BLaER1 treated with 17β-estradiol and CSF1 and Interleukin-3, amounts not matched to agents 10 nM and 100 nM (cell line): ENCODE results near the gene NAPB.
"Not testable (repeated sequence)": the region's sequence is repeated elsewhere in the genome, so short reads cannot be mapped to it uniquely, and the experiment has no call there.

Experiments used
- H3K27ac ChIP-seq, 11 experiments: shearing (Covaris generic); formaldehyde crosslinking; 2 replicates each; pipeline ENCODE4 v1.8.1; 2022
- H3K27me3 ChIP-seq, 11 experiments: shearing (Covaris generic); formaldehyde crosslinking; 2 replicates each; pipeline ENCODE4 v1.8.1; 2022
- H3K36me3 ChIP-seq, 11 experiments: shearing (Covaris generic); formaldehyde crosslinking; 2 replicates each; pipeline ENCODE4 v1.8.1; 2022
- H3K4me1 ChIP-seq, 10 experiments: shearing (Covaris generic); formaldehyde crosslinking; 2 replicates each; pipeline ENCODE4 v1.8.1; 2022
- H3K4me2 ChIP-seq, 11 experiments: shearing (Covaris generic); formaldehyde crosslinking; 2 replicates each; pipeline ENCODE4 v1.8.1; 2022
- H3K4me3 ChIP-seq, 10 experiments: shearing (Covaris generic); formaldehyde crosslinking; 2 replicates each; pipeline ENCODE4 v1.8.1; 2022
- H3K9ac ChIP-seq, 11 experiments: shearing (Covaris generic); formaldehyde crosslinking; 2 replicates each; pipeline ENCODE4 v1.8.1; 2022
- H3K9me3 ChIP-seq, 11 experiments: shearing (Covaris generic); formaldehyde crosslinking; replicated peaks in 1 of 11; 2 replicates each; pipeline ENCODE4 v1.8.1; 2022
- H4K20me1 ChIP-seq, 11 experiments: shearing (Covaris generic); formaldehyde crosslinking; 2 replicates each; pipeline ENCODE4 v1.8.1; 2022
- Cebpa-rat ChIP-seq, 11 experiments: shearing (Covaris generic); IDR thresholded peaks; 2 replicates each; pipeline ENCODE4 v1.8.1; 2022

NAPB gene

GRCh38 chr20:23420943-23421931 is at the start of gene NAPB:
Gene NAPB (minus strand): TSS chr20:23421488. CDS start chr20:23421402, 86 bp downstream.
- TF ChIP-seq Cebpa-rat (IDR thresholded peaks at IDR 0.05), result no peak
- H3K27me3 ChIP-seq, result no peaks in the 10 kb centered on the region
- H3K9me3 ChIP-seq, result no peaks in the 10 kb centered on the region
- H3K4me3 ChIP-seq, result peak within 1 kb of the TSS; percentile 93 to 99 (median 98)
- peak within 1 kb of the TSS; percentile 86 to 94 (median 91) for H3K27ac ChIP-seq
- H3K9ac ChIP-seq, result peak within 1 kb of the TSS; percentile 91 to 99 (median 95)
- peak within 1 kb of the TSS; percentile 82 to 95 (median 88) for H3K4me2 ChIP-seq
- H4K20me1 ChIP-seq, result peaks cover under 1 to 36% (median 26%) of the 10 kb centered on the region in 11 experiments; a peak in 16 of 22 replicates
- H3K36me3 ChIP-seq, result no peaks in the 10 kb centered on the region
- H3K4me1 ChIP-seq, result peaks cover 20 to 58% (median 50%) of the 10 kb centered on the region in 10 experiments

- H4K20me1 ChIP-seq, H3K4me1 ChIP-seq, H3K9ac ChIP-seq, H3K4me3 ChIP-seq, H3K36me3 ChIP-seq, H3K27ac ChIP-seq, H3K4me2 ChIP-seq, H3K27me3 ChIP-seq: not testable (repeated sequence)
- peaks cover 55 to 69% (median 61%) of the 10 kb centered on the region in 11 experiments for H3K9me3 ChIP-seq
Observed at GRCh38 chr20:23466961-23467360, 45.7 kb upstream of the NAPB start.

DNA sequence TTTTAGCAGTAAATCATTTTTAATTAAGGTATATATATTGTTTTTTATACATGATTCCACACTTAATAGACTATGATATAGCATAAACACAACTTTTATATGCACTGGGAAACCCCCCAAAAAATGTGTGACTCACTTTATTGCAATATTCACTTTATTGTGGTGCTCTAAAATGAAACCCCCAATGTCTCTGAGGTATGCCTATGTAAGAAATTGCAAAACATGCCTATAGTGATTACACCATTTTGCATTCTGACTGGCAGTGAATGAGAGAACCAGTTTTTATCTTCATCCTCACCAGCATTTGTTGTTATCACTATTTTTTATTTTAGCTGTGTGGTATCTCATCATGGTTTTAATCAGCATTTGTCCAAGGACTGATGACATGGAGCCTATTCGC is 39.9 kb upstream of the NAPB start:
- no peaks in the 10 kb centered on the region for H3K36me3 ChIP-seq
- no peak overlapping the region for H3K27ac ChIP-seq
- no peak overlapping the region for H3K4me2 ChIP-seq
- H4K20me1 ChIP-seq, result no peaks in the 10 kb centered on the region
- H3K9ac ChIP-seq, result no peak overlapping the region
- peaks cover 23 to 35% (median 28%) of the 10 kb centered on the region in 10 experiments for H3K4me1 ChIP-seq
- no peak overlapping the region for H3K4me3 ChIP-seq
- no peaks in the 10 kb centered on the region for H3K27me3 ChIP-seq
- peaks cover 26 to 41% (median 35%) of the 10 kb centered on the region in 11 experiments for H3K9me3 ChIP-seq
- no peak for TF ChIP-seq Cebpa-rat (IDR thresholded peaks at IDR 0.05)

- peaks cover 15 to 25% (median 21%) of the 10 kb centered on the region in 11 experiments for H3K9me3 ChIP-seq
- H3K36me3 ChIP-seq, result no peaks in the 10 kb centered on the region
- no peak overlapping the region for H3K9ac ChIP-seq
- no peaks in the 10 kb centered on the region for H4K20me1 ChIP-seq
- TF ChIP-seq Cebpa-rat (IDR thresholded peaks at IDR 0.05), result no peak
- H3K4me3 ChIP-seq, result no peak overlapping the region
- H3K27ac ChIP-seq, result no peak overlapping the region
- H3K27me3 ChIP-seq, result no peaks in the 10 kb centered on the region
- peaks cover 29 to 42% (median 37%) of the 10 kb centered on the region in 10 experiments for H3K4me1 ChIP-seq
- peak overlapping the region in 1 of 11 experiments; percentile 41; a peak in 3 of 22 replicates for H3K4me2 ChIP-seq
Observed at GRCh38 chr20:23459461-23460150, 38.3 kb upstream of the NAPB start.

- Histone ChIP-seq H4K20me1 (no peaks in the 10 kb centered on the region), H3K27ac (peak overlapping the region in 7 of 11 experiments; percentile 21 to 62 (median 33); a peak in 12 of 22 replicates), H3K4me3 (no peak overlapping the region), H3K27me3 (no peaks in the 10 kb centered on the region), H3K9me3 (peaks cover 0 to 7% (median 0%) of the 10 kb centered on the region in 11 experiments; a peak in 2 of 22 replicates), H3K36me3 (no peaks in the 10 kb centered on the region), H3K4me1 (peaks cover 29 to 50% (median 43%) of the 10 kb centered on the region in 10 experiments), H3K9ac (peak overlapping the region in 1 of 11 experiments; percentile 21; a peak in 2 of 22 replicates), H3K4me2 (peak overlapping the region in 10 of 11 experiments; percentile 45 to 82 (median 72); a peak in 19 of 22 replicates)
- no peak for TF ChIP-seq Cebpa-rat (IDR thresholded peaks at IDR 0.05)
Observed at GRCh38 chr20:23456873-23457272, 35.6 kb upstream of the NAPB start.

DNA sequence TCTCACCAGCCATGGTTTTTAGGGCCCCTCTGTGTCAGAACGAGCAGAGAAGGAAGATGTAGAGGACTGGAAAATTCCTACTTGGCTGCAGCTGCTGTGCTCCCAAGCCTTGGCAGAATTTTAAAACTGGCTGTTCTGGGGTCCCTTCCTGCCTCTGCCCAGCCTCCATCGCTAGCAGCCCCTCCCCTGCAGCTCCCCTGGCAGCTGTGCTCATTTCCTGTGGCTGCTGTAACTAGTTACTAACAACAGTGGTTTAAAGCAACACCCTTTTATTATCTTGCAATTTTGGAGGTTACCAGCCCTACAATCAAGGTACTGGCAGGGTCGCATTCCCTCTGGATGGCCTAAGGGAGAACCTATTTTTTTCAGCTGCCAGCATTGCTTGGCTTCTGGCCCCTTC is 35.1 kb upstream of the NAPB start:
- no peak overlapping the region for H3K4me3 ChIP-seq
- no peaks in the 10 kb centered on the region for H4K20me1 ChIP-seq
- no peaks in the 10 kb centered on the region for H3K36me3 ChIP-seq
- peak overlapping the region; percentile 10 to 82 (median 71); a peak in 20 of 22 replicates for H3K4me2 ChIP-seq
- H3K27me3 ChIP-seq, result no peaks in the 10 kb centered on the region
- no peak for TF ChIP-seq Cebpa-rat (IDR thresholded peaks at IDR 0.05)
- peak overlapping the region in 7 of 11 experiments; percentile 21 to 62 (median 33); a peak in 13 of 22 replicates for H3K27ac ChIP-seq
- H3K9me3 ChIP-seq, result peaks cover 0 to 7% (median 0%) of the 10 kb centered on the region in 11 experiments; a peak in 2 of 22 replicates
- peaks cover 29 to 50% (median 43%) of the 10 kb centered on the region in 10 experiments for H3K4me1 ChIP-seq
- H3K9ac ChIP-seq, result peak overlapping the region in 3 of 11 experiments; percentile 7 to 28 (median 21); a peak in 4 of 22 replicates

- no peak for TF ChIP-seq Cebpa-rat (IDR thresholded peaks at IDR 0.05)
- peaks cover 29 to 50% (median 43%) of the 10 kb centered on the region in 10 experiments for H3K4me1 ChIP-seq
- peak overlapping the region in 10 of 11 experiments; percentile 2 to 82 (median 72); a peak in 16 of 22 replicates for H3K4me2 ChIP-seq
- H3K9me3 ChIP-seq, result peaks cover 0 to 7% (median 0%) of the 10 kb centered on the region in 11 experiments; a peak in 2 of 22 replicates
- H4K20me1 ChIP-seq, result no peaks in the 10 kb centered on the region
- no peak overlapping the region for H3K4me3 ChIP-seq
- H3K27me3 ChIP-seq, result no peaks in the 10 kb centered on the region
- no peaks in the 10 kb centered on the region for H3K36me3 ChIP-seq
- H3K27ac ChIP-seq, result peak overlapping the region in 3 of 11 experiments; percentile 7 to 62 (median 38); a peak in 3 of 22 replicates
- no peak overlapping the region for H3K9ac ChIP-seq
Observed at GRCh38 chr20:23455639-23456038, 34.4 kb upstream of the NAPB start.

DNA sequence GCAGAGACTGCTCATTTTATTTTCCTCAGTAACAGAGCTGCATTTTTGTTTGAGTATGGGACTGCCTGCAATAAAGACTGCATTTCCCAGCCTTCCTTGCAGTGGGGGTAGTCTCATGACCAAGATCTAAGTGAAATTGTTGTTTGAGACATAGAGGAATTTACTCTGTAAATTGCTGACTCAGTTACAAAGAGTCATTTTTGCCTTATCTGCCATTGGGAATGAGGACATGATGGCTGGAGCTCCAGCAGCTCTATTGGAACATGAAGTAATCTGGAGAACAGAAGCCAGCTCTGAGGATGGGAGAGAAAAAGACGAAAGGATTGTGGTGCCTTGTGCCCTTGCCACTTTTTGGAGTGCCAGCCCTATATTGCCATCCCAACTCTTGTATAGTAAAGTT is 33.5 kb upstream of the NAPB start:
- Histone ChIP-seq H3K4me1 (peaks cover 25 to 50% (median 44%) of the 10 kb centered on the region in 10 experiments), H3K4me3 (no peak overlapping the region), H3K36me3 (no peaks in the 10 kb centered on the region), H3K27me3 (no peaks in the 10 kb centered on the region), H3K4me2 (no peak overlapping the region), H3K27ac (no peak overlapping the region), H4K20me1 (no peaks in the 10 kb centered on the region), H3K9ac (no peak overlapping the region), H3K9me3 (peaks cover 0 to 7% (median 0%) of the 10 kb centered on the region in 11 experiments; a peak in 2 of 22 replicates)
- no peak for TF ChIP-seq Cebpa-rat (IDR thresholded peaks at IDR 0.05)
